ENCODE results near the gene NLRP1.

- TF ChIP-seq REST (IDR thresholded peaks at IDR 0.05; ENCODE audit: borderline replicate concordance) (no peak), CTCF (IDR thresholded peaks at IDR 0.05; ENCODE audit: poor library complexity, severe bottlenecking) (no peak), EZH2 (IDR thresholded peaks at IDR 0.05; ENCODE audit: borderline replicate concordance, insufficient read depth, low read length, poor library complexity, severe bottlenecking) (no peak), SMC3 (conservative IDR thresholded peaks at IDR 0.05; ENCODE audit: poor library complexity) (no peak), EP300 (conservative IDR thresholded peaks at IDR 0.05; ENCODE audit: poor library complexity, severe bottlenecking) (no peak), POLR2AphosphoS5 (IDR thresholded peaks at IDR 0.05) (no peak), RAD21 (conservative IDR thresholded peaks at IDR 0.05) (no peak), TAF1 (IDR thresholded peaks at IDR 0.05; ENCODE audit: low read depth) (no peak)
Measured at GRCh38 chr17:5624211-5624610, 39.9 kb upstream of the NLRP1 start.
